HG02759 (cell line): Measurements from ENCODE around the gene NGDN.
"Not testable (repeated sequence)": the region's sequence is repeated elsewhere in the genome, so short reads cannot be mapped to it uniquely, and the experiment has no call there.

Source experiments
- ATAC-seq: cut with Tn5 transposase; IDR thresholded peaks from one replicate; pipeline ENCODE4 v1.9.1; 2021; ENCODE audit warnings: mild to moderate bottlenecking, moderate library complexity; ENCODE audit not compliant: unreplicated experiment

The NGDN gene

GRCh38 chr14:23438101-23438971 lies 31.2 kb upstream of the NGDN start:
- no peak for ATAC-seq

- ATAC-seq: no peak
Observed at GRCh38 chr14:23439107-23439835, 30.2 kb upstream of the NGDN start.

DNA sequence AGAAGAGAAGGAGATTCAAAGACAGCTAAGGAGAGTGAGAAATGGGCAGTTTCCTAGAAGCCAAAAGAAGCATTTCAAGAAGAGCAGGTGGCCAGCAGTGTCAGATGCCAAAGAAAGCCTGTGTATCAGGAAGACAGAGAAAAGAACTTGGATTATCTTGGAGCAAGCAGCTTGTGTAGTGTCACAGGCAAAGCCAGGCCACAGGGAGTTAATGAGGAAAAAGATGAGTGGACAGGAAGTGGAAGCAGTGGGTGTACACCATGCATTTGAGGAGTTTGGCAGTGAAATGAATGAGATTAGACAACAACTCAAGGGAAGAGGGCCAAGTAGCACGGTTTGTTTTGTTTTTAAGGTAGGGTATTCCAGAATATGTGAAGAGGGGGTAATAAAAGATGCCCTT lies 28.4 kb upstream of the NGDN start:
- ATAC-seq: no peak

DNA sequence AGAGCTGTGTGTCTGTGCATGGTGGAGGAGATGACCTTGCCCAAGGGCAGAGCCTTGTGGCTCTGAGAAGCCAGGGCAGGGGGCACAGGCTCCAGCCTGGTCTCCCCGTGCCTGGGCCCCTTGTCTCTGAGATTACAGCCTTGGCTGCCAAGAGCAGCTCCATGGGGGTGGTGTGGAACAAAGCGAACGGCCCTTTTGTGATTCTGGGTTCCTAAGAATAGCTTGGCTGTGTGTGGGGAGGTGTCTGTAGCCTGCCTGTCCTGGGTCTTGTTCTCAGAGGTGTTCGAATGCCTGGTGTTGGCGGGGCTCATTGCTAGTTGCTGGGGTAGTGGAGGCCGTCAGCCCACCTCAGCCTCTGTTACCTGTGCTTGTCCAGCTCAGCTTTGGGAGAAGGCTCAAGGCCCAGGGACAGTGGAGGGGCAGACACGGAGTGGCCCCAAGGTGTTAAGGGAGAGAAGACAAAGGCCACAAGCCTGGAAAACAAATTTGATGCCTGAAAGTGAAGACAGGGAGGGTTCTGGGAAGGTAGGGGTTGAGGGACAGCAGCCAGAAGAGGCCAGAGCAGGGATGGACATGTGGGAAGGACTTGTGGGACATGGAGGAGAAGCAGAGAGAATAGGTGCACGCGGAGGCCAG lies 26.7 kb upstream of the NGDN start:
- no peak for ATAC-seq

DNA sequence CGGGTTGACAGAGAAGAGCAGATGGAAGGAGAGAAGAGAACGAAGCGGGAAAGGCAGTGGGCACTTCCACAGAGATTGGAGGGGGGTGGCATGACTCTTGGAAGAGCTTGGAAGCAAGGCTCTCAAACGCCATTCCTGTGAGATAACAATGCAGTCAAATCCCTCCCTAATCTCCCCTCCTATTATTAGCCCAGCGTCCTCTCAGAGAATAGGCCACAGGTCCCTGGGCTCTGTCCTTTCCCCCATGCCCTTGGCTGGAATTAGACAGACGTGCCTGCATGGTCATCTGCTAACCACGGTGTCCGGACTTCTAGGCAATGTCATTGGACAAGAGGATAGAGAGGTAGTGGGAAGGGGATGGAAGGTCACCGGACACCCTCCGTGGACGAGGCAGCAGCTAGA lies 26.1 kb upstream of the NGDN start:
- ATAC-seq: no peak

DNA sequence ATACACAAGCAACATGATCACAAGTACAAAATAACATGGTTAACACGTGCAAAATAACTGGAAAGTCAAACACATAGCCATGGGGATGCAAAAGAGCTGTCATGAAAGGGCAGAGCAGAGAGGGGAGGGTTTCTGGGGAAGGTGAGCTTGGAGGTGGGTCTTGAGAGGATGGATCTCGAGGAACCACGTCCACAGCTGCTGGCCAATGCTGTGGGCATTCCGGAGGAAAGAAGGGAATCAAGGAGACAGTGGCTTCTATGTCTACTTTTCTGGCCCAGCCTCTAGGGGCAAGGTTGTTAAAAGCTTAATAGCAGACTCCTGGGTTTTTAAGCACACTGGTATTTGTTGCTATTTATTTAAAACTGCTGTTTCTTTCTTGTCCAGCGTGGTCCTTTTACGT lies 25.6 kb upstream of the NGDN start:
- no peak for ATAC-seq

DNA sequence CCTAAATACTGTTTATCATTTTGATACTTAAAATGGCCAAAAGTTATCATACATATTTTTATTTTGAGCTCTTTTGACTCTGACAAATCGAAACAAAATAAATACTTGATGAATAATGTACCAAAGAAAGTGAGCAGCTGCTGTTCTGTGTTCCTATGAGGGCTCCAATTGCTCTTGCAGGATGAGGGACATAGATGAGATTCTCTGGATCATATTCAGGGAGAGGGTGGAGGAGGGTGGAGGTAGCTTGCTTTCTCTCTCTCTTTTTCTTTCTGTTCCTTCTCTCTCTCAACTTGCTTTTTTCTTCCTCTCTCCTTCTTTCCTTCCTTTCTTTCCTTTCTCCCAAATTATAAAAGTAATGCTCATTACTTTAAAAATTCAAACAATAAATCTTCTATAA lies 25.2 kb upstream of the NGDN start:
- ATAC-seq: no peak

GRCh38 chr14:23445773-23446172 lies 23.7 kb upstream of the NGDN start:
- ATAC-seq: no peak

- ATAC-seq: no peak
Observed at GRCh38 chr14:23446291-23446851, 23.1 kb upstream of the NGDN start.

- ATAC-seq: no peak
Observed at GRCh38 chr14:23447361-23448350, 21.8 kb upstream of the NGDN start.

GRCh38 chr14:23449314-23449713 lies 20.2 kb upstream of the NGDN start:
- ATAC-seq: no peak

DNA sequence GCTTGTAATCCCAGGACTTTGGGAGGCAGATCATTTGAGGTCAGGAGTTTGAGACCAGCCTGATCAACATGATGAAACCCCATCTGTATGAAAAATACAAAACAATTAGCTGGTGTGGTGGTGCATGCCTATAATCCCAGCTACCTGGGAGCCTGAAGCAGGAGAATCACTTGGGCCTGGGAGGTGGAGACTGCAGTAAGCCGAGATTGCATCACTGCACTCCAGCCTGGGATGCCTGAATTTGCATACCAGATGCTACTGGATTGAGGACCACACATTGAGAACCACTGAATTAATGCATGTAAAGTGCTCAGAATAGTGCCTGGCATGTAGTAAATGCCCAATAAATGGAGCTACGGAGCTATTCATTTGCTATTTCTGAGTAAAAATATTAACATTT lies 19.1 kb upstream of the NGDN start:
- no peak for ATAC-seq

DNA sequence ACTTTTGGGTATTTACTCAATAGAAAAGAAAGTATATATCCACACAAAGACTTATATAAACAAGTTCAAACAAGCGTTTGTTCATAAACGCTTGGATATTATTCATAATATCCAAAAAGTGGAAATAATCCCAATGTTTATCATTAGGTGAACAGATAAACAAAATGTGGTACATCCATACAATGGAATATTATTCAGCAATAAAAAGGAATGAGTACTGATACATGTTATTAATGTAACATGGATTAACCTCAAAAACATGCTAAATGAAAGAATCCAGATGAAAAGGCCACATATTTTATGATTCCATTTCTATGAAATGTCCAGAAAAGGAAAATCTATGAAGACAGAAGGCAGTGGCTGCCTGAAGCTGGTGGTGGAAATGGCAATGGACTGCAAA lies 17.3 kb upstream of the NGDN start:
- ATAC-seq: no peak

- ATAC-seq: no peak
Observed at GRCh38 chr14:23454445-23454856, 15.1 kb upstream of the NGDN start.

DNA sequence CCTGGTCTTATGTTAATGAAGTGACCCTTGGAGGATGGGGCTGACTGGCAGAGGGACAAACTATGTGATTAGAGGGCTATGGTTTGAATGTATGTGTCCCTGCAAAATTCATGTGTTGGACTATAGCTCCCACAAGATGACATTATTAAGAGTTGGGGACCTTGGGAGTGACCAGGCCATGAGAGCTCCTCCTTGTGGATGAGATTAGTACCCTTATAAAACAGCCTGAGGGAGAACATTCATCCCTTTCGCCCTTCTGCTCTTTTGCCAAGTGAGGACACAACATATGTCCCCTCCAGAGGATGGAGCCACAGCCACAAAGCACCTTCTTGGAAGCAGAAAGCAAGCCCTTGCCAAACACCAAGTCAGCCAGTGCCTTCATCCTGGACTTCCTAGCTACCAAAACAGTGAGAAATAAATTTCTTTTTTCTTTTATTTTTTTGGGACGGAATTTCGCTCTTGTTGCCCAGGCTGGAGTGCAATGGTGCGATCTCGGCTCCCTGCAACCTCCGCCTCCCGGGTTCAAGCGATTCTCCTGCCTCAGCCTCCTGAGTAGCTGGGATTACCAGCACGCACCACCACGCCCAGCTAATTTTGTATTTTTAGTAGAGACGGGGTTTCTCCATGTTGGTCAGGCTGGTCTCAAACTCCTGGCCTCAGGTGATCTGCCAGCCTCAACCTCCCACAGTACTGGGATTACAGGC lies 12.5 kb upstream of the NGDN start:
- not testable (repeated sequence) for ATAC-seq

GRCh38 chr14:23457587-23458445 lies 11.7 kb upstream of the NGDN start:
- no peak for ATAC-seq

DNA sequence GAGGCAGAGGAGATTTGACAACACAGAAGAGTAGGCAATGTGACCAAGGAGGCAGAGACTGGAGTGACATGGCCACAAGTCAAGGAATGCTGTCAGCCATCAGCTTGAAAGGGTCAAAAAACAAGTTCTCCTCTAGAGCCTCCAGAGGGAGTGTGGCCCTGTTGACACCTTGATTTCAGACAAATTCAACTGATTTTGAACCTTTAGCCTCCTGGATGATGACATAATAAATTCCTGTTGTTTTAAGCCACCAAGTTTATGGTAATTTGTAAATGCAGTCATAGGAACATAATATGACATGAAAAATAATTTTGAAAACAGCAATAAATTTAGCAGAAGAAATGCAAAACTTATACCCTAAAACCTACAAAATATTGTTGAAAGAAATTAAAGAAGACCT lies 8.5 kb upstream of the NGDN start:
- ATAC-seq: no peak

GRCh38 chr14:23464700-23465099 lies 4.8 kb upstream of the NGDN start:
- no peak for ATAC-seq

GRCh38 chr14:23465261-23465660 lies 4.2 kb upstream of the NGDN start:
- ATAC-seq: no peak
